ENCODE data around the gene LRRC27.

DNA sequence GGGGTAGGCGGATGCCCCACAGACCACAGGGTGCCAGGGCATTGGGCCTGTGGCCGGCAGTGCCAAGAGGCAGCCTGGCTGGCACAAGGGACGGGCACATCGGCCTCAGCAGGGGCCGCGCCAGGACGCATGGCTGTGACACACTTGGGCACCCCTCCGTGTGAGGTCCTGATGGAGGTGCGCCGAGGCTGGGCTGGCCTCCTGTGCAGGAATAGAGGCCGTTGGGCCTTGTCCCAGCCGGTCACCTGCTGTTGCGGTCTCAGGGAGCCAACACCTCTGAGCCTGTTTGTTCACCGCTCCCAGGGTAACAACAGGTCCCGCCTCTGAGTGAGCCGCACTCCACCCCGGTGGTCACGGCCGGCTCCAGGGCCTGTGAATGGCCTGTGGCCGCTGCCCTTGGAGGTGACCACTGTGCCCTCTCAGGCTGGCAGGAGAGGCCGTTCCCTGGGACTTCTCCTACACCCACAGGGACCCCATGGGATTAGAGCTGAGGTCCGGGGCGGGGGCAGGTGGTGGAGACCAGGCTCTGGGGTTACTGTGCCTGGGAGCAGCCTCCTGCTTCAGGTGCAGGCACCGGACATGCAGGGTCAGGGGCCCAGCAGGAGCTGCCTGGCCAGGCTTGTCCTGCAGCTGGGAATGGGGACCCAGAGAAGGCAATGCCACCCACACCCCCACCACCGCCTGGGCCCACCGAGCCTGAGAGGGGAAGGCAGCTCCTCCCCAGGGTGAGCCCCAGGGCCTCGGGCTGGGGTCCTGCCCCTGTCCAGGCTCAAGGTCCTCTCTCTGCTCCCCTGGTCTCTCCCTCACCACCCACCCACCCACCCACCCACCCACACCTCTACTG is 77.1 kb downstream of the LRRC27 start:
- TF ChIP-seq CTCF (IDR thresholded peaks at IDR 0.05; ENCODE audit: insufficient read depth, low read length) (no peak), GABPA (IDR thresholded peaks at IDR 0.05; ENCODE audit: low read depth) (no peak), POLR2AphosphoS5 (IDR thresholded peaks at IDR 0.05; ENCODE audit: low read depth) (no peak)

Measured in HL-60 (cell line).